SK-N-MC (cell line): ENCODE data around the gene PLG.

Source experiments
- EZH2 ChIP-seq: fragments of 200-600 bp; sonication (generic); IDR thresholded peaks from one replicate; pipeline ENCODE4 v1.6.1; 2017; ENCODE audit warnings: antibody characterized with exemption
- FOXP2 ChIP-seq: optimal IDR thresholded peaks from 2 replicates; pipeline ENCODE3; 2011; ENCODE audit warnings: mild to moderate bottlenecking, moderate library complexity; ENCODE audit not compliant: insufficient read depth; ENCODE audit errors: extremely low read length, control extremely low read depth
- POLR2AphosphoS5 ChIP-seq: IDR thresholded peaks from 2 replicates; pipeline ENCODE4 v1.6.1; 2012; ENCODE audit warnings: mild to moderate bottlenecking, low read depth, low read length, borderline replicate concordance

DNA sequence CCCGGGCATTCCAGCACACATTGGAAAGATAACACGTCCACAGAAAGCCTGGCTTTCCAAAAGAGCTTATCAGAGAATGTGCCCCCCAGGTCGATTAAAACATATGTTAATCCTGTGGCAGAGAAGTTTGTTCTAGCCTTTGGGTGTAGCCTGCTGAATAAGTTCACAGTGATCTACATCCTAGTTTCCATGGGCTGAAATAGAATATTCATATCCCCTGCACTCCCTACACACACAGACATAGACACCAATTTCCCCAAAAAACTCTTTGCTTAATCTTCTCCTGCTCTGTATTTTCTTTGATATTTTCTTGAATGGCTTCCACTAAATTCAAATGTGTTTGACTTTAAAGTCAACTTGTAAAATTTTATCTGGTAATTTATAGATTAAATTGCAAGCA, 39.6 kb upstream of the PLG start:
- TF ChIP-seq POLR2AphosphoS5: no peak
- TF ChIP-seq EZH2: no peak
- no peak for TF ChIP-seq FOXP2
